HG03439 (cell line): ENCODE measurements around the gene RPGRIP1L.

Experiments
- ATAC-seq: cut with Tn5 transposase; IDR thresholded peaks from one replicate; pipeline ENCODE4 v1.9.1; 2021; ENCODE audit warnings: mild to moderate bottlenecking, moderate library complexity; ENCODE audit not compliant: unreplicated experiment

Gene RPGRIP1L

GRCh38 chr16:53703590-53704444, at the start of gene RPGRIP1L, which contains the start of gene FTO:
Gene RPGRIP1L (minus strand): TSS chr16:53703859. CDS start chr16:53700723, 3,136 bp downstream.
Gene FTO (plus strand): TSS chr16:53704156.
- ATAC-seq = peak; percentile 99

- no peak for ATAC-seq
Observed at GRCh38 chr16:53753431-53753830, 49.8 kb upstream of the RPGRIP1L start.

DNA sequence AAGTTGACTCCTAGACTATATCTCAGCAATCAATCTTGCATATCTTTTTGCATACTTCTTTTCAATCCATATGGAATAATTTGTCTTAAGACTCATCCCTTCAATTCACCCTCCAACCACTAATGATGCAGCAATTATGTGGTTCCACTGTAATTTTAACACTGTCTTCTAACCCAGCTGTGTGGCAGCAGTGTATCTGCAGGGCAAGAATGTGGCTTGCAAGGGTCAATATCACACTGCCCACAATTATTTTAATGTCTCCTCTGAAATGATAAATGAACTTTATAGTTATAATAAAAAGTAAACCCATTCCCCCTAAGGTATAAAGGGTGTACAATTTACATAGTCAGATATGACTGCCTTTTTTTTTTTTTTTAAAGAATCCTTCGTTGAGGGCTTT, 48.9 kb upstream of the RPGRIP1L start:
- ATAC-seq = no peak

DNA sequence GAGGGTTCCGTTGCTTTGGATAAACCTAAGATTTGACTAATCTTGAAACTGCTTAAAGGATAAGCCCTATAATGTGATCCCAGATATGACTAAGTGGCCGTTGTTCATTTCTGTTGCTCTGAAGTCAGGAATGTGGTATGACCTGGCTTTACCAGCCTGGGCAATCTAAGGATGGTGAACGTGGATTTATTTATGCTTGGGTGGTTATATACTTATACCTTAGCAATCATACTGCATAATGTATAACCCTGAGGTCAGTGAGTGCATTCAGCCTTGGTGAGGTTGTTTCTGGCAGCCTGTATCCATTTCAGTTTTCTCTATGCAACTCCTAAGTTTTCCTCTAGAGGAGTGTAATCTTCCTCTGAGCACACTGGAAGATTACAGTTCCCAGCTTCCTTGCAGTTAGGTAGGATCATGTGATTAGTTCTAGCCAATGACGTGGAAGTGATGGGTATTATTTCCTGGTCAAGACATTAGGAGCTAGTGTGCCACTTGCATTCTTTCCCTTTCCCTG, 42.2 kb upstream of the RPGRIP1L start:
- ATAC-seq = no peak

DNA sequence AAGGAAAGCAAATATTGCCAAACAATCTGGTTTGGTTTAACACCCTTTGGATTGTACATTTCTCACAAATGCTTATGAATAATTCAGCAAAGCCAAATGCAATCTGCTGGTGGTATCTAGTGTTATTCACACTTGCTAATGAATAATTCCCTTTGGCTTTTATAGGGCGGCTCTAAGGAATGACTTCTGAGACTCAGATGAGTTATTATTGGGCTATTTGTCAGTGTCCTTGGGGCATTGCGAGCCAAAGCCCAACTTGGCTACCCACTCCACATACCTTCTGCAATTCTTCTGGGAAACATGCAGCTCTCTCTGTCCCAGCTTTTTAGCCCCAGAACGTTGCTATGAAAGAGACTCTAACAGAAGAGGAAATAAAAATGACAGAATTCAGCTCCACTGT, 41.4 kb upstream of the RPGRIP1L start:
- no peak for ATAC-seq

- no peak for ATAC-seq
Observed at GRCh38 chr16:53744449-53744848, 40.8 kb upstream of the RPGRIP1L start.

DNA sequence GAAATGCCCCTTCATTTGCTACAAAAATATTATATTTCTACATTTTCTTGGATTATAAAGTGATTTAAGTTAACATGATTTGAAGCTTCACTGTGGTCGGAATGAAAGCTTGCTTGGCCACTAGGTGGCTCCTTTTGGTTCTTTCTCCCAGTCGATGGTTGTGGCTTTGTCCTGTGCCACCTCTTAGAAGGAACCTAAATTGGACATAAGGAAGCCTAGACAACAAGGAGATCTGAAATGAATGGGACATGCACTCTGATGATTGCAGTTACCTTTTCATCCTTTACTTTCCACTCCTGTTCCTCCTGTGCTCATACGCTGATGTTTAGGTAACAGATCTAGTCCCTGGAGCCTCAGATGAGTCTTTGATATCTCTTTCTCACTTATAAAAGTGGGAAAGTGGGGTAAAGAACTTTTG, 39.5 kb upstream of the RPGRIP1L start:
- no peak for ATAC-seq

DNA sequence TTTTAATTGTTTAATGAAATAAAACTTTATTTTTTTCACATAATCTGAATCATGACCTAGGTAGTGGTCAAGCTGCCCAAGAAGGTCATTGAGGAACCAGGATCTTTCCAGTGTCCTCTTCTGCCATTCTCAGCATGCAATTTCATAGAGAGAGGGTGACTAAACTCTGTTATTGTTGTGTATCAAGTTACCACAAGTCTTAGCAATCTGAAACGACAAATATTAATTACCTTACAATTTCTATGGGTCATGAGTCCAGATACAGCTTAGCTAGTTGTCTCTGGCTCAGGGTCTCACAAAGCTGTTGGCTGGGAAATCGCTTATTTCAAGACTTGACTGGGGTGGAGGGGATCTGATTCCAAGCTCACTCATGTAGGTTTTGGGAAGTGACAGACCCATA, 37.9 kb upstream of the RPGRIP1L start:
- ATAC-seq = no peak

- ATAC-seq = no peak
Observed at GRCh38 chr16:53740933-53741531, 37.4 kb upstream of the RPGRIP1L start.

- ATAC-seq = no peak
Observed at GRCh38 chr16:53740476-53740875, 36.8 kb upstream of the RPGRIP1L start.

DNA sequence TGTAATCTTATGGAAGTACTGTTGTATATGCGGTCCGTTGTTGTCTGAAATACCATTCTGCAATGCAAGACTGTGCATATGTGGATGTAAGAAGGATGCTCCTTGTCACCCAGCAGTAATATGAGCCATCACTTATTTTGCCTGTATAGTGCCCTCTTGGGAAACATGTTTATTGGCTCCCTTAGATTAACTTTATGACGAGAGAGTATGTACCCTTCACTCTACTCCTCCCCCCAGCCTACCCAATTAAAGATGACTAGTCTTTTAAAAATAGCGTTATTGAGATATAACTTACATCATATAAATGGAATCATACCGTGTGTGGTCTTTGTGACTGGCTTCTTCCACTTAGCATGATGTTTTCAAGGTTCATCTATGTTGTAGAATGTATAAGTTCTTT, 33.9 kb upstream of the RPGRIP1L start:
- no peak for ATAC-seq

GRCh38 chr16:53736297-53736696, 32.6 kb upstream of the RPGRIP1L start:
- no peak for ATAC-seq

- no peak for ATAC-seq
Observed at GRCh38 chr16:53734908-53735307, 31.2 kb upstream of the RPGRIP1L start.

DNA sequence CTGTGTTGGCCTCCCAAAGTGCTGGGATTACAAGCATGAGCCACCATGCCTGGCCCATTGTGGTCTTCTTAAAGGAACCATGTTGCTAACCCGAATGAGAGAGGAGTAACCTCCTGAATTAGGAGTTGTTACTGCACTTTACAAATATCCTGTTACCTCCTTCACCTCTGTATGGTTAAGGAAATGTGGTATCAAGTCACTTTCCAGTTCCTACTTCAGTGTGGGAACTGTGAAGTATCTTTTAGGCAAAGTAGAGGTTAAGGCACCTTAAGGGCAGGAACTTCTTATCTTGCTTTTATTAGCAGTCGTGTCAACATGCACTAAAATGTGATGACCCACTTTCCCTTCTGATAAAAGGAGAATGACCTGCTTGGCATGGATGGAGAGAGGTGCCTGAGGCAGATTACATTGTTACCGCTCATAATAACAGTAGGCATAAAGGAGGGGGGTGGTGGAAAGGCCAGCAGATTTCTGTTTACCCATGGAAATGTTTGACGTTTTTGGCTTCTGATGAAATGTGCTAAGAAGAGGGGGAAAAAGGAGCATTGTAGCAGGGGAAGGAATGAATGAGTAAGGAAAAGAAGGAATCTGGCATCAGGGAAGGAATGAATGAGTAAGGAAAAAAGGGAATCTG, 28.8 kb upstream of the RPGRIP1L start:
- no peak for ATAC-seq

GRCh38 chr16:53730693-53731092, 27.0 kb upstream of the RPGRIP1L start:
- no peak for ATAC-seq

GRCh38 chr16:53726625-53727024, 23.0 kb upstream of the RPGRIP1L start:
- ATAC-seq = no peak

DNA sequence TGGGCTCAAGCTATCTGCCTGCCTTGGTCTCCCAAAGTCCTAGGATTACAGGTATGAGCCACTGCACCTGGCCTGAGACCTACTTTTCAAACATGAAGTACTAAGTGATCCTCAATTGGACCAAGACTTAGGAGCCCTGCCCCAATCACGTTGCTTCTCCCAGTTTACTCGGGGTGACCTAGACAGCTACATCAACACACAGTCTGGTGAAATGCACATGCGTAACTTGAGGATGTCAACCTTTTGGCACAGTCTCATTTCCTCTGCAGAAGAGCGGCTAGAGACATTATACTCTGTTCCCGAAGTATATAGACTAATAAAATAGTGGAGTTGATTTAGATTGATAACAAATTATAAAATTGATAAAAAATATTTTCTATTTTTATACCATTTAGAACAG, 17.4 kb upstream of the RPGRIP1L start:
- no peak for ATAC-seq

DNA sequence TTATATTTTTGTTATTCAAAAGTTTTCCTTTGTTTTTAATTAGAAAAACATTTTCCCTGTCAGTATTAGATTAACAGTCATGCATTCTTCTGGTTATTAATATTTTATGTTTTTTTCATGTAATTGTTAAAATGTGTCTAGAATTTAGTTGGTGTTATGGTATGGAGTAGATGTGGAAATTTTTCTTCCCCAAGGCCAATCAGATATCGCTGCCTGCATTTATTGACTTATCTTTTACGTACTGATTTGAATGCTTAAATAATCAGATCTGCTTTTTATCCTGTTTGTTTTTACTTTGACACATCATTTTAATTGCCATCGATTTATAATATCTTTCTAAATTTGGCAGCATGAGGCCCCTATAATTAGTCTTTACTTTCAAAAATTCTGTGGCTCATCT, 13.9 kb upstream of the RPGRIP1L start:
- no peak for ATAC-seq

DNA sequence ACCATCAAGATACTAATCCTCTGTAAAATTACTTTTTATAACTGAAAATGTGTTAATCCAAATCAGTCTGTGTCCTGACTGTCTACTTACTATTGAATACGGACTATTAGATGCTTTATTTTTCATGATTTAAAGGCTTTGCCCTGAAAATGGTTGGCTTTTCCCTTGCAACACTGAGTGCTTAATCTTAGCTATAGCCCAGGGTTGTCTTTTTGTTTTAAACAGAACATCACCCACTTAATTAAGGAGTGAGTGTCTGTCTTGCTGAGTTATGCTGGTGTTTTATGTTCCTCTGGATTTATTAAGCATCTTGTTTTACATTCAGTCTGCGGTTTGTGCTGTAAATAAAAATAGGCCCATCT, 11.3 kb upstream of the RPGRIP1L start:
- no peak for ATAC-seq

DNA sequence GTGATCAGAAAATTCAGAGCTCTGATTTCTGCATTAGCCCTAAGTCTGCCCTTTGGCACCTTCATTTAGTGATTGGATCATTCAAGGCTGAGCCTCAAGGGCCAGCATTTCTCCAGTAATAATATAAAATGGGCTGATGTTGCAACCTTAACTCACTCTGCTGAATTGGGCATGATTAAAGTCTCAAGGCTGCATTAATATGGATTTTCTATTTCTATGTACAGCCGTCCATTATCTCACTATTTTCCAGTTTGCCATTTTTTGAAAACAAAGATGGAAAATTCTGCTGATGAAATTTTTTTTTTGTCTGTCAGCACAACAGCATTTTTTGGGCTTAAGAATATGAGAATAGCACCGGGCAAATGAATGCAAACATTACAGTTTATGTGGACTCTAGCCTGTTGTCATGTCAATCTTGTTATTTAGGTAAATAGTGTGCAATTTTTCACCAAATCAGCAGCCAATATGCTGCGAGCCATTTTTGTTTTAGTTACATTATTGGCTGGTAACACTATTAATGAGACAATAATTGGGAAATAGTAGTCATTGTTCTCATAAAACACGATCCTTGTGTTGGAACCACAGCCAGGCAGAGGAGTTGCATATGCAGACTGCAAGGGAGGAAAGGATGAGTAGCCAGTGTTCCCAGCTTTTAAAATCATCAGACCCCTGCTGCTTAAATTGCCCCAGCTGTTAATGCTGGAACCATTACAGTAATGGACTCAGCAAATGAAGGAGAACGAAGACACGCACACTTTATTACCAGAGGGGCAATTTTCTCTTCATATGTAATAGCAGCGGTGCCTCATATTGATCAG, 10.8 kb upstream of the RPGRIP1L start:
- no peak for ATAC-seq
